ENCODE results near the gene DHX30.
"Not testable (repeated sequence)": the region's sequence is repeated elsewhere in the genome, so short reads cannot be mapped to it uniquely, and the experiment has no call there.

GRCh38 chr3:47887991-47888390, 85.1 kb downstream of the DHX30 start:
- TF ChIP-seq POLR2AphosphoS5, CTCF, EP300 (IDR thresholded peaks at IDR 0.05): not testable (repeated sequence)
